Nephron (organoid): Measurements from ENCODE around the gene FHOD3.

ENCODE experiments used
- H3K27ac Mint-ChIP-seq, 3 experiments: 2 replicates each; pipeline ENCODE4 v1.8.0; 2020; ENCODE audit warnings: mixed read lengths in 3 of 3, mild to moderate bottlenecking in 2 of 3, moderate library complexity in 1 of 3
- H3K27me3 Mint-ChIP-seq: 2 replicates; pipeline ENCODE4 v1.8.0; 2021; ENCODE audit warnings: low read depth, mild to moderate bottlenecking, moderate library complexity, mixed read lengths
- H3K36me3 Mint-ChIP-seq: 2 replicates; pipeline ENCODE4 v1.8.0; 2020; ENCODE audit warnings: low read depth, mixed read lengths
- H3K4me1 Mint-ChIP-seq: 2 replicates; pipeline ENCODE4 v1.8.0; 2020; ENCODE audit warnings: mixed read lengths
- H3K4me3 Mint-ChIP-seq, 3 experiments: 2 replicates each; pipeline ENCODE4 v1.8.0; 2020; ENCODE audit warnings: mild to moderate bottlenecking in 3 of 3, mixed read lengths in 3 of 3, moderate library complexity in 2 of 3
- H3K9me3 Mint-ChIP-seq: 2 replicates; pipeline ENCODE4 v1.8.0; 2020; ENCODE audit warnings: mixed read lengths
- TF ChIP-seq, protein P1 (sequence below), 3 experiments: fragments of 200-600 bp; sonication (generic); IDR thresholded peaks; one replicate each; pipeline ENCODE4 v1.5.0; 2021; ENCODE audit warnings: antibody characterized with exemption in 3 of 3; ENCODE audit not compliant: unreplicated experiment in 3 of 3

Gene FHOD3

DNA sequence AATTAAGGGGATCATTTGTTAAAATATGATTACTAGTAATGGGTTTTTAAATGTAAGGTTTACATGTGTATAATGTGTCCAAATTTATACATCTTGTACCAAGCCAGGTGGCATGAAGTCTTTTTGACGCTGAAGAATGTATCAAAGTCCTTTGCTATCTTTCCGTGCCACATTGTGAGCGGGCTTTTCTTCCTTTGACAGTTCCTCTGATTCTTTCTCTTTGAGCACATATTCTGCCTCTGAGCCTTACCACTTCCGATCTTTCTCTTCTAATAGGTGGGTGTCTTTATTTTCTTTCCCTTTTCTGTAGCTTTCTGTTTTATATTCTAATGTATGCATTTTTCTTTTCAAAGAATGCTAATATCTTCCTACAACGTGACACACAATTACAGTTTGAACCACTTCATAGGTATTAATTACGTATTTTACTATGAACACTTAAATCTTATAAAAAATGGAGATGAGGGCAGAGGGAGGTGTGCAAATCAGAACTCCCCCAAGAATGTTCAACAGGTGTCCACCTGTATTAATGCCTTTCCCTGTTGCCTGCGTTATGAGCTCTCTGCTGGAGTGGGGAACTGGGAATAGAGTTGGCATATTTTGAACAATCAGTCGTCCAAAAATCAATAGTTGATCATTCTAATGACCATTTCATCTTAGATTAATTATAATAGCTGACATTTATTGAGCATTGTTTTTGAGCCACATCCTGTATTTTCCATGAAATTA, 355.8 kb downstream of the FHOD3 start:
- TF ChIP-seq, protein P1, sequence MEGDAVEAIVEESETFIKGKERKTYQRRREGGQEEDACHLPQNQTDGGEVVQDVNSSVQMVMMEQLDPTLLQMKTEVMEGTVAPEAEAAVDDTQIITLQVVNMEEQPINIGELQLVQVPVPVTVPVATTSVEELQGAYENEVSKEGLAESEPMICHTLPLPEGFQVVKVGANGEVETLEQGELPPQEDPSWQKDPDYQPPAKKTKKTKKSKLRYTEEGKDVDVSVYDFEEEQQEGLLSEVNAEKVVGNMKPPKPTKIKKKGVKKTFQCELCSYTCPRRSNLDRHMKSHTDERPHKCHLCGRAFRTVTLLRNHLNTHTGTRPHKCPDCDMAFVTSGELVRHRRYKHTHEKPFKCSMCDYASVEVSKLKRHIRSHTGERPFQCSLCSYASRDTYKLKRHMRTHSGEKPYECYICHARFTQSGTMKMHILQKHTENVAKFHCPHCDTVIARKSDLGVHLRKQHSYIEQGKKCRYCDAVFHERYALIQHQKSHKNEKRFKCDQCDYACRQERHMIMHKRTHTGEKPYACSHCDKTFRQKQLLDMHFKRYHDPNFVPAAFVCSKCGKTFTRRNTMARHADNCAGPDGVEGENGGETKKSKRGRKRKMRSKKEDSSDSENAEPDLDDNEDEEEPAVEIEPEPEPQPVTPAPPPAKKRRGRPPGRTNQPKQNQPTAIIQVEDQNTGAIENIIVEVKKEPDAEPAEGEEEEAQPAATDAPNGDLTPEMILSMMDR (IDR thresholded peaks at IDR 0.05; ENCODE audit: unreplicated experiment in 3 of 3) = no peak
- Mint-ChIP-seq H3K36me3 (peaks cover 4% of the 10 kb centered on the region), H3K4me3 (no peak overlapping the region), H3K27ac (no peak overlapping the region), H3K4me1 (peaks cover 18% of the 10 kb centered on the region), H3K27me3 (no peaks in the 10 kb centered on the region), H3K9me3 (peaks cover 3% of the 10 kb centered on the region)

DNA sequence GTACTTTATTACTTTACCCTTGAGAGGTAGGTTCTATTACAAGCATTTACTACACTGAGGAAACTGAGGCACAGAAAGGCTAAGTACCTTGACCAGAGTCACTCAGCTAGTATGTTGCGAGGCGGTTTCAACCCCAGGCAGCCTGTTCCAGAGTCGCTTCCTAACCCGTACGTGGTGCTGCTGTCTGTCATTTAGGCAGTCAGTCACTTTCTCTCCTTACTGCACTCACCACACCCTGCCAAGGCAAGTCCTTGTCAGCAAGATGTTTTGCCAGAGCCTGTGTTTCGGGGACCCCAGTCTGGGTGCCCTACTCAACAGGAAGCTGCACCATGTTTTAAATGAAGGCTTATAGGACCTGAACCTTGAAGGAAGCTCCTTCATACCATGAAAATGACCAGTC, 356.4 kb downstream of the FHOD3 start:
- H3K27ac Mint-ChIP-seq = no peak overlapping the region
- TF ChIP-seq, protein P1 (IDR thresholded peaks at IDR 0.05; ENCODE audit: unreplicated experiment in 3 of 3) = no peak

DNA sequence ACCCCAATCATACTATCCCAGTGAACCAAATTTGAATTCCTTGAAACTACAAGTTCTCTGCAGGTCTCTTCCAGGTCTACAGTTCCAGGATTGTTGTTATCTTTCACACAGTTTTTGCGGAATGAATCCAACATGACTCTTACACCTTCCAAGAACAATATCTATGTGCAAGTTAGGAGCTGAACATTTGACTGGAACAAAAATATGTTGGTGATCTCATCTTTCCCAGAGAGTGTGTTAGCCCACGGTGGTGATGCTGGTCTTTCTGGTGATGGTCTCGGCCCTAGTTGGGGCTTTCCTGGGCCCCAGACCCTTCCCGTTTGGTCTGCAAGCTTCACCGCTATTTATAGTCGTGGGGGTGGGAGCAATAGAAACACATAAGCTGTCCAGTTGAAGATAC, 357.6 kb downstream of the FHOD3 start:
- Mint-ChIP-seq H3K27me3 (no peaks in the 10 kb centered on the region), H3K36me3 (peaks cover 3% of the 10 kb centered on the region), H3K4me3 (no peak overlapping the region), H3K9me3 (no peaks in the 10 kb centered on the region), H3K27ac (no peak overlapping the region), H3K4me1 (peaks cover 18% of the 10 kb centered on the region)
- TF ChIP-seq, protein P1 (IDR thresholded peaks at IDR 0.05; ENCODE audit: unreplicated experiment in 3 of 3) = no peak

More for the DNA sequence above, 356.4 kb downstream of the FHOD3 start:
- Mint-ChIP-seq H3K9me3 (peaks cover 3% of the 10 kb centered on the region), H3K4me1 (peaks cover 18% of the 10 kb centered on the region), H3K27me3 (no peaks in the 10 kb centered on the region), H3K36me3 (peaks cover 7% of the 10 kb centered on the region), H3K4me3 (no peak overlapping the region)

DNA sequence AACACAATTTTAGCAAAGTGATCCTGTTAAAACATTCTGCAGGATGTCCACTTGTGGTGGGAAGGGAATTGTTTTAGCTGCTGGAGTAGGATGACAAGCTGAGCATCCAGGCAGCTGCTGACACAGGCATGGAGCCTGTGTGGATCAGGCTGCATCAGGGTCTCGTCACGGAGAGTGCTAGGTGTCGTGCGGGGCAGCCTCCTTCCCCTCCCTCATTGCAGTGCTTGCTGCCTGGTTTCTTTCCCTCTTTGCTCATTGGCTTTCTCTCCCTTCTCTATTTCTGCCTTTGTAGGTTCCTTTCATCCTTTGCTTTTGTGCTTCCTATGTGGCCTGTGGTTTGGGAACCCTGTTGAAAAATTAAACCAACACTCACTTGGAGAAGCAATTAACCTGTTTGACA, 358.4 kb downstream of the FHOD3 start:
- peaks cover 14% of the 10 kb centered on the region for H3K4me1 Mint-ChIP-seq
- peaks cover 3% of the 10 kb centered on the region for H3K36me3 Mint-ChIP-seq
- TF ChIP-seq, protein P1 (IDR thresholded peaks at IDR 0.05; ENCODE audit: unreplicated experiment in 3 of 3) = no peak
- H3K4me3 Mint-ChIP-seq = no peak overlapping the region
- H3K27me3 Mint-ChIP-seq = no peaks in the 10 kb centered on the region
- H3K27ac Mint-ChIP-seq = no peak overlapping the region
- H3K9me3 Mint-ChIP-seq = no peaks in the 10 kb centered on the region

DNA sequence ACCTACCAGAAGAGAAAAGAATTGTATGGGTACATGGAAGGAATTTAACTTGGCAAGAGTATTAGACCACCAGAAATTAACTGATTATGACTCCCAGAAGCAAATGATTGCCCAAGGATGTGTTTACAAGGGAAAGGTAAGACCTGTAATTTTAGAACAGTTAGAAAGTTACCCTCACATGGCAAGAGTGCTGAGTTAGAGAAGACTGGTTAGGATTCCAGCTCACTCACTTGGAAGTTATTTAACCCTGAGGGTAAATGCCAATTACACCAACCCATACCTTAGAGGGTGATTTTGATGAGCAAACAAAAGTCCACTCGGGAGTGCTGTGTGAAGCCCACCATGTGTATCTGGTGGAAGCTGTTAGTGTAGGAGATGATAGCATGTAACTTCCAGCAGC, 361.1 kb downstream of the FHOD3 start:
- H3K36me3 Mint-ChIP-seq = peaks cover 3% of the 10 kb centered on the region

More for the DNA sequence above, 361.1 kb downstream of the FHOD3 start:
- H3K27me3 Mint-ChIP-seq = no peaks in the 10 kb centered on the region
- no peak overlapping the region for H3K27ac Mint-ChIP-seq
- no peak overlapping the region for H3K4me3 Mint-ChIP-seq
- TF ChIP-seq, protein P1 (IDR thresholded peaks at IDR 0.05; ENCODE audit: unreplicated experiment in 3 of 3) = no peak
- H3K4me1 Mint-ChIP-seq = peaks cover 20% of the 10 kb centered on the region
- no peaks in the 10 kb centered on the region for H3K9me3 Mint-ChIP-seq
